Endothelial cell of umbilical vein (primary cell): ENCODE results near the gene ADARB2. TPM values are rescaled to one million over a fixed set of nuclear protein-coding genes. Genes with fewer than 3 reads are reported as not detected.

ENCODE experiments used
- BruUV-seq: library from RNA; stranded (reverse); fragments of 400-500 nt; replicated peaks from 2 replicates; lab custom pipeline; 2021; lab: Mats Ljungman, UMichigan
- CTCF ChIA-PET: fragments of 300-600, 350-600 bp; sonication (Branson Sonifier 250); formaldehyde crosslinking; loops from one replicate; lab custom pipeline; 2021; ENCODE audit warnings: antibody characterized with exemption, inconsistent platforms; lab: Charles Lee
- POLR2A ChIA-PET: fragments of 300-600, 350-600 bp; sonication (Branson Sonifier 250); formaldehyde crosslinking; loops from one replicate; lab custom pipeline; 2021; ENCODE audit warnings: antibody characterized with exemption, inconsistent platforms; lab: Charles Lee
- DNase-seq: peaks from one replicate; pipeline ENCODE4 v3.0.0-alpha.2; 2011; ENCODE audit warnings: low read depth, low spot score
- FAIRE-seq: peaks from 2 replicates; lab custom pipeline; 2011; peaks lifted over from hg19 to GRCh38; lab: Jason Lieb, UNC
- H2AFZ ChIP-seq: 2 replicates; pipeline ENCODE4 v1.6.0; 2012; ENCODE audit warnings: low read depth, low read length, control low read depth, inconsistent platforms
- H3K27ac ChIP-seq: 2 replicates; pipeline ENCODE4 v1.5.1; 2011; ENCODE audit warnings: low read depth, mild to moderate bottlenecking, control low read depth, low read length, moderate library complexity; ENCODE audit not compliant: insufficient read depth
- H3K27me3 ChIP-seq, 2 experiments: 2 replicates each; pipeline versions ENCODE4 v1.6.0 to v1.6.1; 2011; ENCODE audit warnings: low read length in 2 of 2, mixed read lengths in 1 of 2; ENCODE audit not compliant: control insufficient read depth in 2 of 2, insufficient read depth in 2 of 2
- H3K36me3 ChIP-seq, 2 experiments: 2 replicates in 1 of 2; 3 replicates in 1 of 2; pipeline ENCODE4 v1.5.1; 2011; ENCODE audit warnings: low read length in 2 of 2, mild to moderate bottlenecking in 1 of 2, moderate library complexity in 1 of 2; ENCODE audit not compliant: control insufficient read depth in 2 of 2, insufficient read depth in 2 of 2; ENCODE audit errors: extremely low read depth in 1 of 2
- H3K4me1 ChIP-seq: 3 replicates; pipeline ENCODE4 v1.5.1; 2011; ENCODE audit warnings: mild to moderate bottlenecking, low read length; ENCODE audit not compliant: control insufficient read depth, insufficient read depth; ENCODE audit errors: extremely low read depth
- H3K4me2 ChIP-seq: 2 replicates; pipeline ENCODE4 v1.6.1; 2011; ENCODE audit warnings: low read length, control low read depth, mixed read lengths; ENCODE audit not compliant: insufficient read depth
- H3K4me3 ChIP-seq, 3 experiments: fragments of 200-600 bp in 1 of 3; sonication (generic), shearing (Covaris generic) in 1 of 3; replicated peaks in 1 of 3; 2 replicates each; pipeline ENCODE4 v1.5.1; 2011 to 2016; ENCODE audit warnings: control low read depth in 3 of 3, low read length in 3 of 3, mild to moderate bottlenecking in 2 of 3, inconsistent platforms in 1 of 3, low read depth in 1 of 3, moderate library complexity in 1 of 3; ENCODE audit not compliant: insufficient read depth in 1 of 3
- H3K79me2 ChIP-seq: 2 replicates; pipeline ENCODE4 v1.6.0; 2012; ENCODE audit warnings: low read length, inconsistent platforms; ENCODE audit not compliant: control insufficient read depth, insufficient read depth
- H3K9ac ChIP-seq: replicated peaks from 2 replicates; pipeline ENCODE3; 2011; ENCODE audit warnings: low read length, control low read depth; ENCODE audit not compliant: insufficient read depth; ENCODE audit errors: extremely low read depth
- H3K9me1 ChIP-seq: replicated peaks from 3 replicates; pipeline ENCODE4 v1.6.0; 2011; ENCODE audit warnings: mild to moderate bottlenecking, low read length; ENCODE audit not compliant: control insufficient read depth, insufficient read depth; ENCODE audit errors: extremely low read depth
- H3K9me3 ChIP-seq: replicated peaks from 2 replicates; pipeline ENCODE4 v1.5.1; 2012; ENCODE audit warnings: low read length, inconsistent platforms; ENCODE audit not compliant: control insufficient read depth, insufficient read depth
- H4K20me1 ChIP-seq: replicated peaks from 2 replicates; pipeline ENCODE3; 2011; ENCODE audit warnings: mild to moderate bottlenecking, low read length; ENCODE audit not compliant: control insufficient read depth, insufficient read depth; ENCODE audit errors: extremely low read depth
- EZH2 ChIP-seq: IDR thresholded peaks from 2 replicates; pipeline ENCODE4 v1.6.1; 2012; ENCODE audit warnings: borderline replicate concordance, low read depth, mild to moderate bottlenecking, moderate library complexity, low read length, inconsistent platforms; ENCODE audit not compliant: severe bottlenecking
- GATA2 ChIP-seq: IDR thresholded peaks from 2 replicates; pipeline ENCODE4 v1.7.0; 2011; ENCODE audit warnings: low read depth, mild to moderate bottlenecking, moderate library complexity, mixed read lengths, low read length; ENCODE audit not compliant: insufficient read length, insufficient read depth
- JUN ChIP-seq: IDR thresholded peaks from 2 replicates; pipeline ENCODE4 v1.6.1; 2011; ENCODE audit warnings: borderline replicate concordance, low read depth; ENCODE audit not compliant: insufficient read length, insufficient read depth
- MAX ChIP-seq: IDR thresholded peaks from 2 replicates; pipeline ENCODE4 v1.6.1; 2011; ENCODE audit not compliant: insufficient read depth, insufficient read length
- MYC ChIP-seq: IDR thresholded peaks from one replicate; pipeline ENCODE4 v1.6.1; 2011; ENCODE audit warnings: mild to moderate bottlenecking, low read depth, low read length
- POLR2A ChIP-seq: IDR thresholded peaks from 2 replicates; pipeline ENCODE4 v1.6.1; 2012; ENCODE audit warnings: low read depth, mild to moderate bottlenecking, control low read depth, low read length
- POLR2AphosphoS5 ChIP-seq: IDR thresholded peaks from 2 replicates; pipeline ENCODE4 v1.6.1; 2012; ENCODE audit warnings: low read depth, mild to moderate bottlenecking, control low read depth, low read length, moderate library complexity; ENCODE audit not compliant: insufficient read depth
- dilution Hi-C: fragments of 300-500 bp; cut with MboI; formaldehyde crosslinking; loops from one replicate; pipeline ENCODE4 v1.15.0; 2019; ENCODE audit warnings: low sequenced_read_pairs; ENCODE audit not compliant: extremely low pct_ligation_motif_present
- intact Hi-C: fragments of 100-400 bp; cut with micrococcal nuclease; formaldehyde crosslinking; loops from one replicate; pipeline ENCODE4 v1.10.0; 2022
- polyA plus RNA-seq, 4 experiments: library from polyadenylated mRNA; depleted of rRNA in 3 of 4; stranded (reverse) in 3 of 4; unstranded in 1 of 4; fragments of >200 nt; gene quantifications; 2 replicates each; pipeline versions ENCODE4 v1.2.1 to v1.2.3, GENCODE V29; 2011 to 2012; ENCODE audit warnings: missing spikeins in 1 of 4
- total RNA-seq: library from RNA; stranded (reverse); gene quantifications from 2 replicates; pipeline ENCODE4 v1.2.3, GENCODE V29; 2021
- TF ChIP-seq, protein P1 (sequence below), 2 donors: IDR thresholded peaks; 1 replicate in 1 of 2; 2 replicates in 1 of 2; pipeline ENCODE4 v1.5.1; 2011; ENCODE audit warnings: low read length in 2 of 2, mild to moderate bottlenecking in 2 of 2, moderate library complexity in 2 of 2, control low read depth in 1 of 2, inconsistent platforms in 1 of 2, low read depth in 1 of 2; ENCODE audit not compliant: insufficient read depth in 1 of 2; ENCODE audit errors: extremely low read depth in 1 of 2

The ADARB2 gene
- total and polyA plus RNA-seq, 2 donors (not counting 3 experiments of a cell fraction or from before 2014, with no cell fraction given): not detected

- Histone ChIP-seq H3K9me1 (no peaks in the 10 kb centered on the region), H3K9me3 (peaks cover 2% of the 10 kb centered on the region), H3K4me1 (no peaks in the 10 kb centered on the region), H3K79me2 (no peaks in the 10 kb centered on the region), H3K36me3 (no peaks in the 10 kb centered on the region), H3K27ac (no peak overlapping the region), H4K20me1 (no peaks in the 10 kb centered on the region), H3K4me3 (no peak overlapping the region), H3K4me2 (no peak overlapping the region), H2AFZ (no peak overlapping the region), H3K27me3 (no peaks in the 10 kb centered on the region), H3K9ac (no peak overlapping the region)
- TF ChIP-seq MAX (no peak), EZH2 (no peak), MYC (no peak), JUN (no peak), POLR2A (no peak), GATA2 (no peak), POLR2AphosphoS5 (no peak)
- TF ChIP-seq, protein P1, sequence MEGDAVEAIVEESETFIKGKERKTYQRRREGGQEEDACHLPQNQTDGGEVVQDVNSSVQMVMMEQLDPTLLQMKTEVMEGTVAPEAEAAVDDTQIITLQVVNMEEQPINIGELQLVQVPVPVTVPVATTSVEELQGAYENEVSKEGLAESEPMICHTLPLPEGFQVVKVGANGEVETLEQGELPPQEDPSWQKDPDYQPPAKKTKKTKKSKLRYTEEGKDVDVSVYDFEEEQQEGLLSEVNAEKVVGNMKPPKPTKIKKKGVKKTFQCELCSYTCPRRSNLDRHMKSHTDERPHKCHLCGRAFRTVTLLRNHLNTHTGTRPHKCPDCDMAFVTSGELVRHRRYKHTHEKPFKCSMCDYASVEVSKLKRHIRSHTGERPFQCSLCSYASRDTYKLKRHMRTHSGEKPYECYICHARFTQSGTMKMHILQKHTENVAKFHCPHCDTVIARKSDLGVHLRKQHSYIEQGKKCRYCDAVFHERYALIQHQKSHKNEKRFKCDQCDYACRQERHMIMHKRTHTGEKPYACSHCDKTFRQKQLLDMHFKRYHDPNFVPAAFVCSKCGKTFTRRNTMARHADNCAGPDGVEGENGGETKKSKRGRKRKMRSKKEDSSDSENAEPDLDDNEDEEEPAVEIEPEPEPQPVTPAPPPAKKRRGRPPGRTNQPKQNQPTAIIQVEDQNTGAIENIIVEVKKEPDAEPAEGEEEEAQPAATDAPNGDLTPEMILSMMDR (IDR thresholded peaks at IDR 0.05; ENCODE audit: extremely low read depth in 1 of 2, insufficient read depth in 1 of 2, low read depth in 1 of 2, low read length in 2 of 2): no peak
- no TSS peak for BruUV-seq
- DNase-seq (no peak), FAIRE-seq (no peak)
- POLR2A ChIA-PET: no interaction called here
- dilution Hi-C loops: no loop called here
- CTCF ChIA-PET: no interaction called here
- intact Hi-C loops: no loop called here
Observed at GRCh38 chr10:1215862-1216573, 521.3 kb downstream of the ADARB2 start.
